ENCODE measurements around the gene CISD3.

CISD3 gene

GRCh38 chr17:38762231-38762630, 32.1 kb downstream of the CISD3 start:
- no peak for DNase-seq
- H3K36me3 ChIP-seq, result peaks cover 69% of the 10 kb centered on the region

GRCh38 chr17:38766341-38766740, 36.2 kb downstream of the CISD3 start:
- no peak for DNase-seq
- H3K4me3 ChIP-seq (ENCODE audit: low read depth, low read length), result no peak overlapping the region
- no peaks in the 10 kb centered on the region for H3K9me3 ChIP-seq (ENCODE audit: severe bottlenecking)
- TF ChIP-seq CTCF (IDR thresholded peaks at IDR 0.05; ENCODE audit: low read depth, low read length), result no peak
- H3K27ac ChIP-seq, result no peak overlapping the region
- peaks cover 59% of the 10 kb centered on the region for H3K36me3 ChIP-seq
- no peaks in the 10 kb centered on the region for H3K27me3 ChIP-seq (ENCODE audit: insufficient read depth, low read depth, severe bottlenecking)

More at GRCh38 chr17:38762231-38762630, 32.1 kb downstream of the CISD3 start:
- no peak overlapping the region for H3K27ac ChIP-seq
- H3K4me3 ChIP-seq (ENCODE audit: low read depth, low read length), result no peak overlapping the region
- no peak for TF ChIP-seq CTCF (IDR thresholded peaks at IDR 0.05; ENCODE audit: low read depth, low read length)
- H3K27me3 ChIP-seq (ENCODE audit: insufficient read depth, low read depth, severe bottlenecking), result no peaks in the 10 kb centered on the region
- no peaks in the 10 kb centered on the region for H3K9me3 ChIP-seq (ENCODE audit: severe bottlenecking)

- peaks cover 57% of the 10 kb centered on the region for H3K36me3 ChIP-seq
- H3K27me3 ChIP-seq (ENCODE audit: insufficient read depth, low read depth, severe bottlenecking), result no peaks in the 10 kb centered on the region
- no peak for TF ChIP-seq CTCF (IDR thresholded peaks at IDR 0.05; ENCODE audit: low read depth, low read length)
- no peak overlapping the region for H3K27ac ChIP-seq
- H3K4me3 ChIP-seq (ENCODE audit: low read depth, low read length), result no peak overlapping the region
- no peak for DNase-seq
- H3K9me3 ChIP-seq (ENCODE audit: severe bottlenecking), result no peaks in the 10 kb centered on the region
These were observed 38.3 kb downstream of the CISD3 start for GRCh38 chr17:38768417-38768816.

GRCh38 chr17:38773258-38773657, 43.1 kb downstream of the CISD3 start:
- no peak for DNase-seq
- Histone ChIP-seq H3K36me3 (peaks cover 77% of the 10 kb centered on the region), H3K27ac (no peak overlapping the region), H3K27me3 (ENCODE audit: insufficient read depth, low read depth, severe bottlenecking) (no peaks in the 10 kb centered on the region), H3K4me3 (ENCODE audit: low read depth, low read length) (no peak overlapping the region), H3K9me3 (ENCODE audit: severe bottlenecking) (no peaks in the 10 kb centered on the region)
- no peak for TF ChIP-seq CTCF (IDR thresholded peaks at IDR 0.05; ENCODE audit: low read depth, low read length)

GRCh38 chr17:38777641-38778250, 47.6 kb downstream of the CISD3 start:
- Histone ChIP-seq H3K36me3 (peaks cover 89% of the 10 kb centered on the region), H3K27me3 (ENCODE audit: insufficient read depth, low read depth, severe bottlenecking) (no peaks in the 10 kb centered on the region), H3K27ac (no peak overlapping the region), H3K9me3 (ENCODE audit: severe bottlenecking) (no peaks in the 10 kb centered on the region), H3K4me3 (ENCODE audit: low read depth, low read length) (no peak overlapping the region)
- TF ChIP-seq CTCF (IDR thresholded peaks at IDR 0.05; ENCODE audit: low read depth, low read length), result no peak
- DNase-seq, result no peak

Data from WERI-Rb-1 (cell line).